ENCODE measurements around the gene RUSF1. TPM values are rescaled to one million over a fixed set of nuclear protein-coding genes. Genes with fewer than 3 reads are reported as not detected.

Gene RUSF1
- total and polyA plus RNA-seq, 9 of the 15 experiments (the other 6 are each of a cell fraction or from before 2014, with no cell fraction given) = 0.80 to 52.8 (median 27.6) TPM

DNA sequence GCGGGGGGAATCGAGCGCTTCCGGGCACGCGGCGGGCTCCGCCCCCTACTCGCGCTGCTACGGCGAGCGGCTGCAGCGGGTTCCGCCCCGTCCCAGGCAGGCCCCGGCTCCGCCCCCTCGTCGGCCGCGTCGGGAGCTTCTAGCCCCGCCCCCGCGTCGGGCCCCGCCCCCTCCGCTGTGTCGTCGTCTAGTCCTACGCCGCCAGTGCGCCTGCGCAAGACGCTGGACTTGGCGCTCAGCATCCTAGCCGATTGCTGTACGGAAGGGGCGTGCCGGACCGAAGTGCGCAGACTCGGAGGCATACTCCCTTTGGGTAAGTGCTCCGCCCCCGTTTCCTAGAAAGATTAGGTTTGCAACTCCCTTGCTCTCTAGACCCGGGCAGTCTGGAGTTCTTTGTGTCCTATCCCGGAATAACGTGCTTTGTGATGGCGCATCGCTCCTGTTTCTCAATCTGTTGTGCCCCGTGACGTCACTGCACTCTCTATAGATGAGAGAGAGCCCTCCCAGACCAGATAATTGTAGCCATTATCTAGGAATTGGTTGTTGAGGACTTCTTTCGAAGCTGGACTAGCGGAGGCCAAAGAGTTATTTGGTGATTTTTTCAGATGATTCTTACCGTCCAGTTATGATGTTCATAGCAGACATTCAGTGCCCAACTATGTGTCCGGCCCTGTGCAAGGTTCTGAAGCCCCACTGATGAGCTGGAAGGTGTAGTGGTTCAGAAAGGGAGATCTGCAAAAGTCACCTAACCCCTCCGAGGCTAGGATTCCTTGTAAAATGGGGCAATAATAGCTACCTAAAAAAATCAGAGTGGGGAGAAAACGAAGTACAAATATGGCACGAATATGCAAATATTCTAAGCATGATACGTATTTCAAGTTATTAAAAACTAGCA is 48.3 kb downstream of the RUSF1 start (continued):
- TF ChIP-seq HOXB6 (CRISPR knock-in tag; IDR thresholded peaks at IDR 0.05; ENCODE audit: borderline replicate concordance) (no peak), CHD1 (IDR thresholded peaks at IDR 0.05; ENCODE audit: low read length) (peak; percentile 52), STAG1 (CRISPR knock-in tag; IDR thresholded peaks at IDR 0.05; ENCODE audit: borderline replicate concordance) (no peak), HNRNPUL1 (IDR thresholded peaks at IDR 0.05; ENCODE audit: low read length) (no peak), POLR2H (tag; IDR thresholded peaks at IDR 0.05; ENCODE audit: low read depth) (peak; percentile 76), RBM15 (IDR thresholded peaks at IDR 0.05; ENCODE audit: insufficient read depth, low read length) (no peak), FIP1L1 (IDR thresholded peaks at IDR 0.05; ENCODE audit: low read depth, low read length, poor library complexity, severe bottlenecking) (no peak), XRCC5 (IDR thresholded peaks at IDR 0.05; ENCODE audit: low read depth, low read length) (no peak)
- TF ChIP-seq, protein P1, sequence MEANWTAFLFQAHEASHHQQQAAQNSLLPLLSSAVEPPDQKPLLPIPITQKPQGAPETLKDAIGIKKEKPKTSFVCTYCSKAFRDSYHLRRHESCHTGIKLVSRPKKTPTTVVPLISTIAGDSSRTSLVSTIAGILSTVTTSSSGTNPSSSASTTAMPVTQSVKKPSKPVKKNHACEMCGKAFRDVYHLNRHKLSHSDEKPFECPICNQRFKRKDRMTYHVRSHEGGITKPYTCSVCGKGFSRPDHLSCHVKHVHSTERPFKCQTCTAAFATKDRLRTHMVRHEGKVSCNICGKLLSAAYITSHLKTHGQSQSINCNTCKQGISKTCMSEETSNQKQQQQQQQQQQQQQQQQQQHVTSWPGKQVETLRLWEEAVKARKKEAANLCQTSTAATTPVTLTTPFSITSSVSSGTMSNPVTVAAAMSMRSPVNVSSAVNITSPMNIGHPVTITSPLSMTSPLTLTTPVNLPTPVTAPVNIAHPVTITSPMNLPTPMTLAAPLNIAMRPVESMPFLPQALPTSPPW (CRISPR knock-in tag; IDR thresholded peaks at IDR 0.05) = peak; percentile 10
- TF ChIP-seq, protein P2, sequence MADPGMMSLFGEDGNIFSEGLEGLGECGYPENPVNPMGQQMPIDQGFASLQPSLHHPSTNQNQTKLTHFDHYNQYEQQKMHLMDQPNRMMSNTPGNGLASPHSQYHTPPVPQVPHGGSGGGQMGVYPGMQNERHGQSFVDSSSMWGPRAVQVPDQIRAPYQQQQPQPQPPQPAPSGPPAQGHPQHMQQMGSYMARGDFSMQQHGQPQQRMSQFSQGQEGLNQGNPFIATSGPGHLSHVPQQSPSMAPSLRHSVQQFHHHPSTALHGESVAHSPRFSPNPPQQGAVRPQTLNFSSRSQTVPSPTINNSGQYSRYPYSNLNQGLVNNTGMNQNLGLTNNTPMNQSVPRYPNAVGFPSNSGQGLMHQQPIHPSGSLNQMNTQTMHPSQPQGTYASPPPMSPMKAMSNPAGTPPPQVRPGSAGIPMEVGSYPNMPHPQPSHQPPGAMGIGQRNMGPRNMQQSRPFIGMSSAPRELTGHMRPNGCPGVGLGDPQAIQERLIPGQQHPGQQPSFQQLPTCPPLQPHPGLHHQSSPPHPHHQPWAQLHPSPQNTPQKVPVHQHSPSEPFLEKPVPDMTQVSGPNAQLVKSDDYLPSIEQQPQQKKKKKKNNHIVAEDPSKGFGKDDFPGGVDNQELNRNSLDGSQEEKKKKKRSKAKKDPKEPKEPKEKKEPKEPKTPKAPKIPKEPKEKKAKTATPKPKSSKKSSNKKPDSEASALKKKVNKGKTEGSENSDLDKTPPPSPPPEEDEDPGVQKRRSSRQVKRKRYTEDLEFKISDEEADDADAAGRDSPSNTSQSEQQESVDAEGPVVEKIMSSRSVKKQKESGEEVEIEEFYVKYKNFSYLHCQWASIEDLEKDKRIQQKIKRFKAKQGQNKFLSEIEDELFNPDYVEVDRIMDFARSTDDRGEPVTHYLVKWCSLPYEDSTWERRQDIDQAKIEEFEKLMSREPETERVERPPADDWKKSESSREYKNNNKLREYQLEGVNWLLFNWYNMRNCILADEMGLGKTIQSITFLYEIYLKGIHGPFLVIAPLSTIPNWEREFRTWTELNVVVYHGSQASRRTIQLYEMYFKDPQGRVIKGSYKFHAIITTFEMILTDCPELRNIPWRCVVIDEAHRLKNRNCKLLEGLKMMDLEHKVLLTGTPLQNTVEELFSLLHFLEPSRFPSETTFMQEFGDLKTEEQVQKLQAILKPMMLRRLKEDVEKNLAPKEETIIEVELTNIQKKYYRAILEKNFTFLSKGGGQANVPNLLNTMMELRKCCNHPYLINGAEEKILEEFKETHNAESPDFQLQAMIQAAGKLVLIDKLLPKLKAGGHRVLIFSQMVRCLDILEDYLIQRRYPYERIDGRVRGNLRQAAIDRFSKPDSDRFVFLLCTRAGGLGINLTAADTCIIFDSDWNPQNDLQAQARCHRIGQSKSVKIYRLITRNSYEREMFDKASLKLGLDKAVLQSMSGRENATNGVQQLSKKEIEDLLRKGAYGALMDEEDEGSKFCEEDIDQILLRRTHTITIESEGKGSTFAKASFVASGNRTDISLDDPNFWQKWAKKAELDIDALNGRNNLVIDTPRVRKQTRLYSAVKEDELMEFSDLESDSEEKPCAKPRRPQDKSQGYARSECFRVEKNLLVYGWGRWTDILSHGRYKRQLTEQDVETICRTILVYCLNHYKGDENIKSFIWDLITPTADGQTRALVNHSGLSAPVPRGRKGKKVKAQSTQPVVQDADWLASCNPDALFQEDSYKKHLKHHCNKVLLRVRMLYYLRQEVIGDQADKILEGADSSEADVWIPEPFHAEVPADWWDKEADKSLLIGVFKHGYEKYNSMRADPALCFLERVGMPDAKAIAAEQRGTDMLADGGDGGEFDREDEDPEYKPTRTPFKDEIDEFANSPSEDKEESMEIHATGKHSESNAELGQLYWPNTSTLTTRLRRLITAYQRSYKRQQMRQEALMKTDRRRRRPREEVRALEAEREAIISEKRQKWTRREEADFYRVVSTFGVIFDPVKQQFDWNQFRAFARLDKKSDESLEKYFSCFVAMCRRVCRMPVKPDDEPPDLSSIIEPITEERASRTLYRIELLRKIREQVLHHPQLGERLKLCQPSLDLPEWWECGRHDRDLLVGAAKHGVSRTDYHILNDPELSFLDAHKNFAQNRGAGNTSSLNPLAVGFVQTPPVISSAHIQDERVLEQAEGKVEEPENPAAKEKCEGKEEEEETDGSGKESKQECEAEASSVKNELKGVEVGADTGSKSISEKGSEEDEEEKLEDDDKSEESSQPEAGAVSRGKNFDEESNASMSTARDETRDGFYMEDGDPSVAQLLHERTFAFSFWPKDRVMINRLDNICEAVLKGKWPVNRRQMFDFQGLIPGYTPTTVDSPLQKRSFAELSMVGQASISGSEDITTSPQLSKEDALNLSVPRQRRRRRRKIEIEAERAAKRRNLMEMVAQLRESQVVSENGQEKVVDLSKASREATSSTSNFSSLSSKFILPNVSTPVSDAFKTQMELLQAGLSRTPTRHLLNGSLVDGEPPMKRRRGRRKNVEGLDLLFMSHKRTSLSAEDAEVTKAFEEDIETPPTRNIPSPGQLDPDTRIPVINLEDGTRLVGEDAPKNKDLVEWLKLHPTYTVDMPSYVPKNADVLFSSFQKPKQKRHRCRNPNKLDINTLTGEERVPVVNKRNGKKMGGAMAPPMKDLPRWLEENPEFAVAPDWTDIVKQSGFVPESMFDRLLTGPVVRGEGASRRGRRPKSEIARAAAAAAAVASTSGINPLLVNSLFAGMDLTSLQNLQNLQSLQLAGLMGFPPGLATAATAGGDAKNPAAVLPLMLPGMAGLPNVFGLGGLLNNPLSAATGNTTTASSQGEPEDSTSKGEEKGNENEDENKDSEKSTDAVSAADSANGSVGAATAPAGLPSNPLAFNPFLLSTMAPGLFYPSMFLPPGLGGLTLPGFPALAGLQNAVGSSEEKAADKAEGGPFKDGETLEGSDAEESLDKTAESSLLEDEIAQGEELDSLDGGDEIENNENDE (IDR thresholded peaks at IDR 0.05; ENCODE audit: low read depth, low read length) = no peak
- TF ChIP-seq, protein P3, sequence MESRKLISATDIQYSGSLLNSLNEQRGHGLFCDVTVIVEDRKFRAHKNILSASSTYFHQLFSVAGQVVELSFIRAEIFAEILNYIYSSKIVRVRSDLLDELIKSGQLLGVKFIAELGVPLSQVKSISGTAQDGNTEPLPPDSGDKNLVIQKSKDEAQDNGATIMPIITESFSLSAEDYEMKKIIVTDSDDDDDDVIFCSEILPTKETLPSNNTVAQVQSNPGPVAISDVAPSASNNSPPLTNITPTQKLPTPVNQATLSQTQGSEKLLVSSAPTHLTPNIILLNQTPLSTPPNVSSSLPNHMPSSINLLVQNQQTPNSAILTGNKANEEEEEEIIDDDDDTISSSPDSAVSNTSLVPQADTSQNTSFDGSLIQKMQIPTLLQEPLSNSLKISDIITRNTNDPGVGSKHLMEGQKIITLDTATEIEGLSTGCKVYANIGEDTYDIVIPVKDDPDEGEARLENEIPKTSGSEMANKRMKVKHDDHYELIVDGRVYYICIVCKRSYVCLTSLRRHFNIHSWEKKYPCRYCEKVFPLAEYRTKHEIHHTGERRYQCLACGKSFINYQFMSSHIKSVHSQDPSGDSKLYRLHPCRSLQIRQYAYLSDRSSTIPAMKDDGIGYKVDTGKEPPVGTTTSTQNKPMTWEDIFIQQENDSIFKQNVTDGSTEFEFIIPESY (CRISPR knock-in tag; IDR thresholded peaks at IDR 0.05) = peak; percentile 25; the same call in 1 of the 2 replicates

All from K562 (cell line).